ENCODE results near the gene ROR2.

- TF ChIP-seq POLR2A (IDR thresholded peaks at IDR 0.05) (no peak), CTCF (IDR thresholded peaks at IDR 0.05) (no peak)
Measured at GRCh38 chr9:91519520-91520277, 430.3 kb downstream of the ROR2 start.
